GM18909 (cell line): ENCODE measurements around the gene EIF2S3B.
A peak's percentile ranks its signal among the peaks of the same experiment; 100 is the strongest.
"Not testable (repeated sequence)": the region's sequence is repeated elsewhere in the genome, so short reads cannot be mapped to it uniquely, and the experiment has no call there.

Experiments
- ATAC-seq: cut with Tn5 transposase; IDR thresholded peaks from one replicate; pipeline ENCODE4 v1.9.1; 2021; ENCODE audit warnings: mild to moderate bottlenecking; ENCODE audit not compliant: unreplicated experiment, poor library complexity

EIF2S3B gene

GRCh38 chr12:10505620-10506019 lies at the start of gene EIF2S3B:
Gene EIF2S3B, plus strand, starts transcription at chr12:10505890. Its CDS starts 13 bp downstream, at chr12:10505903.
- ATAC-seq, result no peak

- ATAC-seq, result no peak
Observed at GRCh38 chr12:10456856-10457255, 48.8 kb upstream of the EIF2S3B start.

GRCh38 chr12:10457760-10458159 lies 47.9 kb upstream of the EIF2S3B start:
- ATAC-seq, result no peak

- ATAC-seq, result no peak
Observed at GRCh38 chr12:10466311-10466710, 39.4 kb upstream of the EIF2S3B start.

- no peak for ATAC-seq
Observed at GRCh38 chr12:10469701-10470100, 36.0 kb upstream of the EIF2S3B start.

- ATAC-seq, result not testable (repeated sequence)
Observed at GRCh38 chr12:10472808-10473207, 32.9 kb upstream of the EIF2S3B start.

- not testable (repeated sequence) for ATAC-seq
Observed at GRCh38 chr12:10481901-10482300, 23.8 kb upstream of the EIF2S3B start.

GRCh38 chr12:10487328-10487727 lies 18.4 kb upstream of the EIF2S3B start:
- not testable (repeated sequence) for ATAC-seq

GRCh38 chr12:10491766-10492165 lies 13.9 kb upstream of the EIF2S3B start:
- ATAC-seq, result no peak

GRCh38 chr12:10497602-10498001 lies 8.1 kb upstream of the EIF2S3B start:
- no peak for ATAC-seq

- ATAC-seq, result no peak
Observed at GRCh38 chr12:10498042-10498441, 7.6 kb upstream of the EIF2S3B start.

GRCh38 chr12:10501030-10501429 lies 4.7 kb upstream of the EIF2S3B start:
- ATAC-seq, result no peak

- ATAC-seq, result no peak
Observed at GRCh38 chr12:10503460-10503859, 2.2 kb upstream of the EIF2S3B start.

- no peak for ATAC-seq
Observed at GRCh38 chr12:10511756-10512355, 6.2 kb downstream of the EIF2S3B start.

- ATAC-seq, result no peak
Observed at GRCh38 chr12:10512798-10513197, 7.1 kb downstream of the EIF2S3B start.

- no peak for ATAC-seq
Observed at GRCh38 chr12:10521555-10521954, 15.9 kb downstream of the EIF2S3B start.

- no peak for ATAC-seq
Observed at GRCh38 chr12:10528174-10528953, 22.7 kb downstream of the EIF2S3B start.

GRCh38 chr12:10529603-10530002 lies 23.9 kb downstream of the EIF2S3B start:
- ATAC-seq, result no peak

- no peak for ATAC-seq
Observed at GRCh38 chr12:10537721-10538120, 32.0 kb downstream of the EIF2S3B start.

GRCh38 chr12:10540776-10541205 lies 35.1 kb downstream of the EIF2S3B start:
- peak; percentile 96 for ATAC-seq

- no peak for ATAC-seq
Observed at GRCh38 chr12:10543499-10543898, 37.8 kb downstream of the EIF2S3B start.

GRCh38 chr12:10551375-10551774 lies 45.7 kb downstream of the EIF2S3B start:
- ATAC-seq, result no peak
